Cardiac fibroblast (primary cell): Measurements from ENCODE around the gene CDKAL1.

Source experiments
- DNase-seq, 2 donors: peaks; one replicate each; pipeline versions ENCODE4 v3.0.0 to v3.0.0-alpha.2; 2010; ENCODE audit warnings: low read depth in 2 of 2
- H3K4me3 ChIP-seq, 2 donors: replicated peaks in 1 of 2; 1 replicate in 1 of 2; 2 replicates in 1 of 2; pipeline ENCODE4 v1.5.1; 2011; ENCODE audit warnings: low read depth in 2 of 2, low read length in 2 of 2, mild to moderate bottlenecking in 2 of 2, moderate library complexity in 1 of 2
- CTCF ChIP-seq: IDR thresholded peaks from one replicate; pipeline ENCODE4 v1.5.1; 2011; ENCODE audit warnings: low read depth, mild to moderate bottlenecking, low read length, inconsistent platforms

The CDKAL1 gene

GRCh38 chr6:20933057-20933788, 399.0 kb downstream of the CDKAL1 start:
- H3K4me3 ChIP-seq, result no peak overlapping the region
- no peak for TF ChIP-seq CTCF
- DNase-seq, result no peak

GRCh38 chr6:20936949-20937348, 402.7 kb downstream of the CDKAL1 start:
- no peak for DNase-seq

DNA sequence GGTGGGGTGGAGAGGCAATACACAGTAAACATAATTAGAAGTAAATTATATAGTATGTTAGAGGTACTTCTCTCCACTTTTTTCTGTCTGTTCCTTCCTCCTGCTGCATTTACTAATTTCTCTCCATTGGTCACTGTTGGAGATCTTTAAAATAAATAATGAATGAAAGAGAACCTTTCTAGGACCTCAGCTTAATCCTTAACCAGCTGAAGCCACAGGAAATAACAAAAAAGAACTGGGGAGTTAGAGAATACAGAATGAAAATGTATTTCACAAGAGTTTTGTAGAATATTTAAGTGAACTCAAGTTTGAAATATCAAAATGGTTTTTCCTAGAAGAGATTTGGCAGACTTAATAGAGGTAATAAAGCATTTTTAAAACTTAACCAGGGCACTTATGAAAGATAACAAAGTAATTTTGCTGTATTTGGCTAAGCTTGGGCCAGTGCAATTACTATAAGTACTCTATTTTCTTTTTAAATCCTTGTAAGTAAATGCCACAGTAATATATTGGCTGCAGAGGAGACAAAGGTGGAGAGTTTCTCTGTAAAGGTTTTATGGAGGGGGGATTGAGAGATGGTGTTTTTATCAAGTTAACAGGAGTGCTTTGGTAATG, 405.0 kb downstream of the CDKAL1 start:
- no peak for DNase-seq
- TF ChIP-seq CTCF, result no peak
- H3K4me3 ChIP-seq, result no peak overlapping the region

More at GRCh38 chr6:20936949-20937348, 402.7 kb downstream of the CDKAL1 start:
- no peak for TF ChIP-seq CTCF
- no peak overlapping the region for H3K4me3 ChIP-seq

- TF ChIP-seq CTCF, result no peak
- no peak overlapping the region for H3K4me3 ChIP-seq
- no peak for DNase-seq
Measured at GRCh38 chr6:20943040-20943627, 408.9 kb downstream of the CDKAL1 start.

- TF ChIP-seq CTCF, result no peak
- no peak overlapping the region for H3K4me3 ChIP-seq
- DNase-seq, result no peak
Measured at GRCh38 chr6:20943922-20944321, 409.7 kb downstream of the CDKAL1 start.

GRCh38 chr6:20946022-20946421, 411.8 kb downstream of the CDKAL1 start:
- peak; percentile 23 to 50 for DNase-seq
- peak; percentile 1 for TF ChIP-seq CTCF

More at GRCh38 chr6:20946022-20946421, 411.8 kb downstream of the CDKAL1 start:
- H3K4me3 ChIP-seq, result no peak overlapping the region
